ENCODE data around the gene MARVELD1. TPM values are rescaled to one million over a fixed set of nuclear protein-coding genes. Genes with fewer than 3 reads are reported as not detected.

MARVELD1 gene
- total RNA-seq, 2 experiments from 2014 or later: 0.13 TPM; not detected in 1

DNA sequence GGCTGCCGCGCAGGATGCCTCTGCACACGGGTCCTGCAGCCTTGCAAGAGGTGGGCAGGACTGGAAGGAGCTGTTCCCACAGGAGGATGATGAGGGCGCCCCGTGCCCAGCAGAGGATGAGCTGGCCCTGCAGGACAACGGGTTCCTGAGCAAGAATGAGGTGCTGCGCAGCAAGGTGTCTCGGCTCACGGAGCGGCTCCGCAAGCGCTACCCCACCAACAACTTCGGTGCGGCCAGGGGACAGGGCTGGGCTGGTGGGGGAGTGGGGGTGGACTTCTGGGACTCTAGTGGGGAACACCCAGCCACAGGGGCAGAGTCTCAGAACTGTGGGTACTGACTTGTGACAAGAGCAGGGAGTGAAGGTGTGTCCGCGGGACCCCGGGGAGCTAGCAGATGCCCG lies 39.4 kb downstream of the MARVELD1 start:
- DNase-seq (ENCODE audit: low spot score): no peak
- no peak overlapping the region for H3K4me2 ChIP-seq (ENCODE audit: low read length)
- no peaks in the 10 kb centered on the region for H3K9me3 ChIP-seq (ENCODE audit: low read length)
- no TSS peak for BruUV-seq (replicated peaks)
- H2AFZ ChIP-seq (ENCODE audit: low read length): no peak overlapping the region
- intact Hi-C loops (cut with micrococcal nuclease; ENCODE audit: unreplicated experiment): no loop called here
- CTCF ChIA-PET (ENCODE audit: unreplicated experiment): no interaction called here
- POLR2A ChIA-PET: interaction anchor here (0.6 to 1.0 kb wide), 3 partner anchors 8 to 108 kb away, joined by 3 to 7 read pairs (median 4); no protein-coding TSS in a partner anchor
- no peak overlapping the region for H3K4me3 ChIP-seq (ENCODE audit: low read depth, low read length, poor library complexity, severe bottlenecking)
- peaks cover 91% of the 10 kb centered on the region for H3K36me3 ChIP-seq (ENCODE audit: insufficient read depth, low read length)
- no peaks in the 10 kb centered on the region for H3K9me2 ChIP-seq (ENCODE audit: insufficient read depth, low read length)
- TF ChIP-seq EZH2phosphoT487 (IDR thresholded peaks at IDR 0.05; ENCODE audit: borderline replicate concordance, low read depth, low read length): no peak
- TF ChIP-seq, protein P1, sequence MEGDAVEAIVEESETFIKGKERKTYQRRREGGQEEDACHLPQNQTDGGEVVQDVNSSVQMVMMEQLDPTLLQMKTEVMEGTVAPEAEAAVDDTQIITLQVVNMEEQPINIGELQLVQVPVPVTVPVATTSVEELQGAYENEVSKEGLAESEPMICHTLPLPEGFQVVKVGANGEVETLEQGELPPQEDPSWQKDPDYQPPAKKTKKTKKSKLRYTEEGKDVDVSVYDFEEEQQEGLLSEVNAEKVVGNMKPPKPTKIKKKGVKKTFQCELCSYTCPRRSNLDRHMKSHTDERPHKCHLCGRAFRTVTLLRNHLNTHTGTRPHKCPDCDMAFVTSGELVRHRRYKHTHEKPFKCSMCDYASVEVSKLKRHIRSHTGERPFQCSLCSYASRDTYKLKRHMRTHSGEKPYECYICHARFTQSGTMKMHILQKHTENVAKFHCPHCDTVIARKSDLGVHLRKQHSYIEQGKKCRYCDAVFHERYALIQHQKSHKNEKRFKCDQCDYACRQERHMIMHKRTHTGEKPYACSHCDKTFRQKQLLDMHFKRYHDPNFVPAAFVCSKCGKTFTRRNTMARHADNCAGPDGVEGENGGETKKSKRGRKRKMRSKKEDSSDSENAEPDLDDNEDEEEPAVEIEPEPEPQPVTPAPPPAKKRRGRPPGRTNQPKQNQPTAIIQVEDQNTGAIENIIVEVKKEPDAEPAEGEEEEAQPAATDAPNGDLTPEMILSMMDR (conservative IDR thresholded peaks at IDR 0.05; ENCODE audit: low read length): no peak
- no peaks in the 10 kb centered on the region for H4K20me1 ChIP-seq (ENCODE audit: insufficient read depth, low read length)
- no peak overlapping the region for H3K27ac ChIP-seq (ENCODE audit: low read depth, low read length, poor library complexity, severe bottlenecking)
- H3K4me1 ChIP-seq (ENCODE audit: insufficient read depth, low read length, poor library complexity, severe bottlenecking): no peaks in the 10 kb centered on the region
- no peaks in the 10 kb centered on the region for H3K79me2 ChIP-seq (ENCODE audit: insufficient read depth, low read depth, low read length)

DNA sequence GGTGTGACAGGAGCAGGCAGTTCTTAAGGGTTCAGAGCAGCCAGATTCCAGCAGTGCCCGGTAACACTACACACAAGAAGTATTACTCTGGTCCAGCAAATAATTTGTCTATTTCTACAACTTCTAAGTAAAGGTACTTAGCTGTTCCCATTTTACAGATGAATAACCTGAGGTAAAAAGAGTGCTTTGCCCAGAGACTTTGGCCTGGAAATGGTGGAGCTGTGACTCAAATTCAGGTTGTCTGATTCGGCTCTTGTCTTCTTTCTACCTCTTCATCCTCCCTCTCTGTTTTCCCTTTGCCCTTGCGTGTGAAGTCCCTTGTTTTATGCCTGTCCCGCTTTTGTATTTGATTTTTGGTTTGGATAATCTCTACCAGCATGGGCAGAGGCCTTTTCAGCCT lies 41.2 kb downstream of the MARVELD1 start:
- H3K9me3 ChIP-seq (ENCODE audit: low read length): no peaks in the 10 kb centered on the region
- intact Hi-C loops (cut with micrococcal nuclease; ENCODE audit: unreplicated experiment): no loop called here
- no peaks in the 10 kb centered on the region for H3K4me1 ChIP-seq (ENCODE audit: insufficient read depth, low read length, poor library complexity, severe bottlenecking)
- CTCF ChIA-PET (ENCODE audit: unreplicated experiment): no interaction called here
- no TSS peak for BruUV-seq (replicated peaks)
- no peaks in the 10 kb centered on the region for H3K9me2 ChIP-seq (ENCODE audit: insufficient read depth, low read length)
- H2AFZ ChIP-seq (ENCODE audit: low read length): no peak overlapping the region
- H3K4me2 ChIP-seq (ENCODE audit: low read length): no peak overlapping the region
- no peak overlapping the region for H3K27ac ChIP-seq (ENCODE audit: low read depth, low read length, poor library complexity, severe bottlenecking)
- H3K36me3 ChIP-seq (ENCODE audit: insufficient read depth, low read length): peaks cover 83% of the 10 kb centered on the region
- TF ChIP-seq, protein P1 (conservative IDR thresholded peaks at IDR 0.05; ENCODE audit: low read length): no peak
- no peak for TF ChIP-seq EZH2phosphoT487 (IDR thresholded peaks at IDR 0.05; ENCODE audit: borderline replicate concordance, low read depth, low read length)
- POLR2A ChIA-PET: interaction anchor here (0.7 to 1.4 kb wide), 3 partner anchors 10 to 113 kb away, joined by 3 to 4 read pairs (median 3); no protein-coding TSS in a partner anchor
- DNase-seq (ENCODE audit: low spot score): no peak
- no peak overlapping the region for H3K4me3 ChIP-seq (ENCODE audit: low read depth, low read length, poor library complexity, severe bottlenecking)
- no peaks in the 10 kb centered on the region for H3K79me2 ChIP-seq (ENCODE audit: insufficient read depth, low read depth, low read length)
- H4K20me1 ChIP-seq (ENCODE audit: insufficient read depth, low read length): no peaks in the 10 kb centered on the region

DNA sequence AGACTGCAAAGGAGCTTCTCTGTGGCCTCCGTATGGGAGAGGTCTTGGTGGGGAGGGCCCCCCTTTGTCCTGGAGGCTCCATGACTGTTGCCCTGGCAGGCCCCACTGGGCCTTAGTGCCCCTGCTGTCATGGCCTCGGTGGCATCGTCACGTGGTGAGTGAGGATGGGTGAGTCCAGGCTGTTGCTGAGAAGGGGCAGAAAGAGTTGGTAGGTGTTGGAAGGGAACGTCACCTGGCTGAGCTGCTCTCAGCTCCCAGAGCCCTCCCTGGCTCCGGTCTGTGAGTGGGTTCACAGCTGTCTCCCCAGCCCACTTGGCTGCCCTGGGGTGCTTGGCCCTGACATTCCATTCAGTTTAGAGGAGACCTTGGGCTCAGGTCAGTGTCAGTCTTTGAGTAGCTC lies 42.2 kb downstream of the MARVELD1 start:
- no peak for DNase-seq (ENCODE audit: low spot score)
- Histone ChIP-seq H3K4me3 (ENCODE audit: low read depth, low read length, poor library complexity, severe bottlenecking) (no peak overlapping the region), H4K20me1 (ENCODE audit: insufficient read depth, low read length) (no peaks in the 10 kb centered on the region), H3K9me2 (ENCODE audit: insufficient read depth, low read length) (no peaks in the 10 kb centered on the region), H3K9me3 (ENCODE audit: low read length) (no peaks in the 10 kb centered on the region), H2AFZ (ENCODE audit: low read length) (no peak overlapping the region), H3K27ac (ENCODE audit: low read depth, low read length, poor library complexity, severe bottlenecking) (no peak overlapping the region), H3K4me2 (ENCODE audit: low read length) (no peak overlapping the region), H3K79me2 (ENCODE audit: insufficient read depth, low read depth, low read length) (no peaks in the 10 kb centered on the region), H3K36me3 (ENCODE audit: insufficient read depth, low read length) (peaks cover 82% of the 10 kb centered on the region), H3K4me1 (ENCODE audit: insufficient read depth, low read length, poor library complexity, severe bottlenecking) (no peaks in the 10 kb centered on the region)
- intact Hi-C loops (cut with micrococcal nuclease; ENCODE audit: unreplicated experiment): no loop called here
- no TSS peak for BruUV-seq (replicated peaks)
- CTCF ChIA-PET (ENCODE audit: unreplicated experiment): interaction anchor here (0.6 kb wide), 1 partner anchor 1533 kb away, joined by 3 read pairs; no protein-coding TSS in a partner anchor
- TF ChIP-seq EZH2phosphoT487 (IDR thresholded peaks at IDR 0.05; ENCODE audit: borderline replicate concordance, low read depth, low read length): no peak
- TF ChIP-seq, protein P1 (conservative IDR thresholded peaks at IDR 0.05; ENCODE audit: low read length): no peak
- POLR2A ChIA-PET: interaction anchor here (1.4 kb wide), 1 partner anchor 9 kb away, joined by 4 read pairs; no protein-coding TSS in a partner anchor
